Suppressor macrophage (primary cell): Measurements from ENCODE around the gene USP12.
"Not testable (repeated sequence)": the region's sequence is repeated elsewhere in the genome, so short reads cannot be mapped to it uniquely, and the experiment has no call there.

Experiments used
- DNase-seq, 4 experiments: peaks; one replicate each; pipeline ENCODE4 v3.0.0-alpha.2; 2020 to 2022
- total RNA-seq, 17 experiments: gene quantifications; one replicate each; lab custom pipeline; 2026; ENCODE audit warnings: mixed read lengths in 6 of 17, inconsistent platforms in 3 of 17; lab: John Stamatoyannopoulos, UW

The USP12 gene, protein sequence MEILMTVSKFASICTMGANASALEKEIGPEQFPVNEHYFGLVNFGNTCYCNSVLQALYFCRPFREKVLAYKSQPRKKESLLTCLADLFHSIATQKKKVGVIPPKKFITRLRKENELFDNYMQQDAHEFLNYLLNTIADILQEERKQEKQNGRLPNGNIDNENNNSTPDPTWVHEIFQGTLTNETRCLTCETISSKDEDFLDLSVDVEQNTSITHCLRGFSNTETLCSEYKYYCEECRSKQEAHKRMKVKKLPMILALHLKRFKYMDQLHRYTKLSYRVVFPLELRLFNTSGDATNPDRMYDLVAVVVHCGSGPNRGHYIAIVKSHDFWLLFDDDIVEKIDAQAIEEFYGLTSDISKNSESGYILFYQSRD
- 90.5 to 506 (median 140) reads per million in 17 experiments for total RNA-seq

DNA sequence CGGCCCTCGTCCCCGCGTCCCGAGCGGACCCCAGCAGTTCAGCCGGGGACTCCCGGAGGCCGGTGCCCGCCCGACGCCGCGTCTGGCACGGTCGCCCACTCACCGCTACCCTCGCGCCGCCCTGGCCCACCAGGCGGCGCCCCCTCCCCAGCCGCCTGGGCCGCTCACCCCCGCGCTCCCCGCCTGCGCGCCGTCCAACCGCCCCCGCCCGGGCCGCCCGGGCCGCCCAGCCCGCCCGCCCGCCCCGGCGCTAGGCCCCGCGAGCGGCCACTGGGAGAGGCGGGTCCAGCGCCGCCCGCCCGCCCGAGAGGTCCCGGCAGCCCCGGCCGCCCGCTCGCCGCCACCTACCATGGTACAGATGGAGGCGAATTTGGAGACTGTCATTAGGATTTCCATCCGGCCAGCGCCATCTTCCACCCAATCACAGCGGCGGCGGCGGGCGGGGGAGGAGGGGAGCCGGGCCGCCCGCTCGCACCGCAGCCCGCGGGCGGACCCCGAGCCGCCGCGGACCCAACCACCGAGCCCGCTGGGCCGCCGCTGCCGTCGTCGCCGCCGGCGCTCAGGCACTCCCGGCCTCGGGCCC is at the start of gene USP12:
Gene USP12 (minus strand): TSS at position 568 of the 583 bp plus-strand sequence. CDS start 172 bp downstream, at position 396.
- DNase-seq: peak; percentile 33 to 71 (median 49)

DNA sequence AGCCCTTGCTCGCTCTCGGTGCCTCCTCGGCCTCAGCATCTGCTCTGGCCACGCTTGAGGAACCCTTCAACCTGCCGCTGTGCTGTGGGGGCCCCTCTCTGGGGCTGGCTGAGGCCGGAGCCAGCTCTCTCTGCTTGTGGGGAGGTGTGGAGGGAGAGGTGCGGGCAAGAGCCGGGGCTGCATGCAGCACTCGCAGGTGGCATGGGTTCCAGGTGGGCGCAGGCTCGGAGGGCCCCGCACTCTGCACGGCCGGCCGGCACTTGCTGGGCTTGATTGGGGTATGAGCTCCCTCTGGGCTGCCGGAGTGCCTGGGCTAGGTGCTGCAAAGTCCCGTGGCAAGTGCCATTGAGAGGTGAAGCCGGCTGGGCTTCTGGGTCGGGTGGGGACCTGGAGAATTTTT is 48.0 kb upstream of the USP12 start:
- DNase-seq: no peak

DNA sequence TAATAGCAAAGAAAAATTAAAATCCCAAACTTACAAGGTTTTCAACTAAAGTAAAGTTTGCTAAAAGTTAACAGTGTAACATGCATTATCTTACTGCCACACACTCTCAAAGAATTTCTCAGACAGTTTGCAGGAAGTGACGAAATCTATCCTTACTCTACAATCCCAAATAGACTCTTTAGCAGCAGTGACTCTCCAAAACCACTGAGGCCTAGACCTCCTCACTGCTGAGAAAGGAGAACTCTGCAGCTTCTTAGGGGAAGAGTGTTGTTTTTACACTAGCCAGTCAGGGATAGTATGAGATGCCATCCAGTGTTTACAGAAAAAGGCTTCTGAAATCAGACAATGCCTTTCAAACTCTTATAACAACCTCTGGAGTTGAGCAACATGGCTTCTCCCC is 47.2 kb upstream of the USP12 start:
- DNase-seq: peak in 3 of 4 experiments; percentile 11 to 42 (median 41)

DNA sequence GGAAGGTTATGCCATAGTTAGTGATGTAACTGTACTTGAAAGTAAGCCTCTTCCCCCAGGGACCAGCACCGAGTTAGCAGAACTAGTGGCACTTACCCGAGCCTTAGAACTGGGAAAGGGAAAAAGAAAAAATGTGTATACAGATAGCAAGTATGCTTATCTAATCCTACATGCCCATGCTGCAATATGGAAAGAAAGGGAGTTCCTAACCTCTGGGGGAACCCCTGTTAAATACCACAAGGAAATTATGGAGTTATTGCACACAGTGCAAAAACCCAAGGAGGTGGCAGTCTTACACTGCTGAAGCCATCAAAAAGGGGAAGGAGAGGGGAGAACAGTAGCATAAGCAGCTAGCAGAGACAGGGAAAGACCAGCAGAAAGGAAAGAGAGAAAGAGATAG is 46.2 kb upstream of the USP12 start:
- peak; percentile 8 to 42 (median 30) for DNase-seq

GRCh38 chr13:27213386-27213785 is 41.8 kb upstream of the USP12 start:
- DNase-seq: not testable (repeated sequence)

- DNase-seq: peak in 1 of 4 experiments; percentile 30
These were observed 40.3 kb upstream of the USP12 start for GRCh38 chr13:27211771-27212364.

GRCh38 chr13:27211271-27211670 is 39.7 kb upstream of the USP12 start:
- DNase-seq: no peak

GRCh38 chr13:27208514-27208913 is 36.9 kb upstream of the USP12 start:
- no peak for DNase-seq

DNA sequence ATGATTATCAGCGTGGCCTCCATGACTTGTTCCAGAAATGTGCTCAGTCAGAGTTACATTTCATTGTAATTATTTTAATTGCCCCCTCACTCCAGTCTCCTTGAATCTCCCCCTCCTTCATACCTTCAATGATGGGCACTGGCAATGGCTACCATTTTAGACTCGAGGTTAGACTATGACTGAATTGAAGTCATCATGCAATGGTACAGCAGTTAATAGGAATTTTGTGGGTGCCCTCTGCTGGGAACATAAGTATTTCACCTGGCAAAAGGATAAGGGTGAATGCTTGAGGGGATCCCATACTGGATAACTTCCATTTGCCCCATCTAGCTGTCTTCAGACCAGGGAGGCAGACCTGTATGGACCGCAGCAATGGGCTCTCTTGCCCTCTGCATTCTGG is 32.2 kb upstream of the USP12 start:
- peak; percentile 46 to 62 (median 50) for DNase-seq

GRCh38 chr13:27203186-27203585 is 31.6 kb upstream of the USP12 start:
- no peak for DNase-seq

GRCh38 chr13:27201661-27202060 is 30.1 kb upstream of the USP12 start:
- no peak for DNase-seq

DNA sequence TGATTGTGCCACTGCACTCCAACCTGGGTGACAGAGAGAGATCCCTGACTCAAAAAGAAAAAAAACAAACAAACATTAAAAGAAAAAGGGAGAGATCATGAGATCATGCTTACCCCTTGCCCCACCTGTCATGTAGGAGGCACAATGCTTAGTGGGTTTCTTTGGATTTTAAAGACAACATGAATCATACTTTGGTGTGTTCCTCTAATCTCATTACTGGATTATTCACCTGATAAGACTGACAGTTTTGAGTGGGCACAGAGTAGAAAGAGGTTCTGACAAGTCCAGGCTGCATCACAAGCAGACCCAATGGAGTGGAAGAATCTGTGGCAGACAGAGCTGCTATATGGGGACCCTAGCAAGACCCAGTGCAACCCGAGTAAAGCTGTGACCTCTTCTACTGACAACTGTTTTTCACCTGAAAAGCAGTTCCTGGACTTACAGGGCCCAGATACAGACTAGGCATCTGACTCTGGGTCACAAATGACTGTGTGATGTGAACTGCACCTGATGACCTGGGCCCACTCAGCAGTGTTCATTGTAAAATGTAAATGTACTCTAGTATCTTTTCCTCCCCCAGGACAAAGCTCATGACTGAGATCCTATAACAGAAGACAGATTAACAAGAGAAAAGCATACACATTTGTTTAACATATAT is 28.9 kb upstream of the USP12 start:
- no peak for DNase-seq

- no peak for DNase-seq
These were observed 28.1 kb upstream of the USP12 start for GRCh38 chr13:27199696-27200095.

DNA sequence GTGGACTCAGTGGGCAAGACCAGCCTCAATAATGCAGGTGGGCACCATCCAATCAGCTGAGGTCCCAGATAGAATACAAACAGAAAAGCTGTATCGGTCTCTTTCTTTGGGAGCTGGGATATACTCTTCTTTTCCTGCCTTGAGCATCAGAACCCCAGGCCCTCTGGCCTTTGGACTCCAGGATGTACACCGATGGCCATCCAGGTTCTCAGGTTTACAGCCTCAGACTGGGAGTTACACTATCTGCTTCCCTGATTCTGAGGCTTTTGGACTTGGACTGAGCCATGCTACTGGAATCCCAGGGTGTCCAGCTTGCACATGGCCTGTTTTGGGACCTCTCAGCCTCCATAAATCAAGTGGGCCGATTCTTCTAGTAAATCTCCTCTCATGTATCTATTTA is 27.6 kb upstream of the USP12 start:
- no peak for DNase-seq

- peak; percentile 46 to 87 (median 75) for DNase-seq
These were observed 23.5 kb upstream of the USP12 start for GRCh38 chr13:27194895-27195764.

- no peak for DNase-seq
These were observed 22.6 kb upstream of the USP12 start for GRCh38 chr13:27194209-27194608.

DNA sequence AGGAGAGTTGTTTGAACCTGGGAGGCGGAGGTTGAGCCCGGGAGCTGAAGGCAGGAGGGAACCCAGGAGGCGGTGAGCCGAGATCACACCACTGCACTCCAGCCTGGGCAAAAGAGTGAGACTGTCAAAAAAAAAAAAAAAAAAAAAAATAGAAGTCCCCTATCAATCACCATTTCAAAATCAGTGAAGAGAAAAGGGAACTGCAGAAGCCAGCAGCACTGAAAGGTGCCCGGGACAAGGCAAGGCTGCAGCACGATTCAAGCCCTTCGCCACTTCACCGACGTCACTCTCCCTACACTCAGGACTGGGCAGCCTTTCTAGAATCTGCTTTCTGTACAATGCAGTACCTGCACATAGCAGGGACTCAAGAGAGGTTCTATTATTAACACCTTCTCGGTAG is 21.9 kb upstream of the USP12 start:
- DNase-seq: peak in 2 of 4 experiments; percentile 30 to 40

GRCh38 chr13:27192973-27193372 is 21.4 kb upstream of the USP12 start:
- DNase-seq: no peak

DNA sequence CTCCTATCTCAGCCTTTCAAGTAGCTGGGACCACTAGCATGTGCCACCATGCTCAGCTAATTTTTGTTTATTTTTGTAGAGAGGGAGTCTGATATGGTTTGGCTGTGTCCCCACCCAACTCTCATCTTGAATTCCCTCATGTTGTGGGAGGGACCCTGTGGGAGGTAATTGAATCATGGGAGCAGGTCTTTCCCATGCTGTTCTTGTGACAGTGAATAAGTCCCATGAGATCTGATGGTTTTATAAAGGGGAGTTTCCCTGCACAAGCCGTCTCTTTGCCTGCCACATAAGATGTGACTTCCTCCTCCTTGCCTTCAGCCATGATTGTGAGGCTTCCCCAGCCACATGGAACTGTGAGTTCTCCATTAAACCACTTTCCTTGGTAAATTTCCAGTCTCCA is 20.8 kb upstream of the USP12 start:
- peak; percentile 66 to 85 (median 74) for DNase-seq

DNA sequence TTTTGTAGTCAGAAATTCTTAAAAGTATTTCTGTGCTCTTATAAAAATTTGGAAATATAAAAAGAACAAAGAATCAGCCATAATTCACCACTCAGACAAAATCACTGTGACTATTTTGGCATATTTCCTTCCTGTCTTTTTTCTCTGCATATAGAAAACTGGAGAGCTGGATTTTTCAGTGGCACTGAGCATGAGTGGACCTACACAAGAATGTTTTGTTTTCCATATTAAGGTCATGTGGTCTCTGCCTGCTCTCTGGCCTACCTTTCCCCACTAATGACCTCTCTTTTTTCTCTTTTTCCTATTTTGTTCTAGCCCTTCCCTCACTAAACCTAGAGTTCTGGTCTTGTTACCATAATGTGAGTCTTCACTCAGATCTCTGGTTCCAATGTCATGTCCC is 17.6 kb upstream of the USP12 start:
- no peak for DNase-seq

DNA sequence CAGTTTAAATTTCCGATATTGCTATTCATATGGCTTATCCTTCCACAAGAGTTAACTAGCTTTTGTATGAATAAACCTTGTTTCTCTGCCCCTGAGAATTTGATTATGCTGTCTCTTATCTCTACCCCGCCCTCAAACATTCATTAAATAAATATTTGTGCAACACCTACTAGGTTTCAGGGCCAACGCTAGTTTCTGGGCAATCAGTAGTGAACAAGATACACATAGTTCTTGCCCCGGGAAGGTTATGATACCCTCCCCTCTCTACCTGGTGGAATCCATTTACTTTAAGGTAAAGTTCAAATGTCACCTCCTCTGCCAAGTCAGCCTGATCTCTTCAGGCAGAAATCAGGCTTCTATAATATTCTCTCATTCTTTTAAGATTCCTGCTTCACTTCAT is 16.6 kb upstream of the USP12 start:
- DNase-seq: no peak

DNA sequence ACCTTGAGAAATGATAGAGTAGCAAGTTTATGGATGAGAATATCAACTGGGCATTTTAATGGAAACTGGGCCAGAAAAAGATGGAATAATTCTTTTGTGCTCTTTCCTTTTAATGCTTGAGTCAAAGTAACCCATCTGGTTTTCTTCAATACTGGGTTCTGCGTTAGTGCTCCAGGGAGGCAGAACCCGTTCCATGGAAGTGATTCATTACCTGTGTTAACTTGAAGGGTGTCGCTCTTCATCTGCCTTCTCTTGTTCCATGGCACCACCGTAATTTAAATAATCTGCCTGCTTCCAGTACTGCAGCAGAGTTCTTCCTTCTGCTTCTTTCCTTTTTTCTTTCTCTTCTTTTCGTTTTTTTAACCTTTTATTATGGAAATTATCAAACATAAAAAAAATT is 14.7 kb upstream of the USP12 start:
- DNase-seq: no peak
